Measurements from ENCODE around the gene NDUFA13. TPM values are rescaled to one million over a fixed set of nuclear protein-coding genes. Genes with fewer than 3 reads are reported as not detected.

The NDUFA13 gene
- polyA plus RNA-seq, 1 donor from 2014 or later, result 266 TPM

DNA sequence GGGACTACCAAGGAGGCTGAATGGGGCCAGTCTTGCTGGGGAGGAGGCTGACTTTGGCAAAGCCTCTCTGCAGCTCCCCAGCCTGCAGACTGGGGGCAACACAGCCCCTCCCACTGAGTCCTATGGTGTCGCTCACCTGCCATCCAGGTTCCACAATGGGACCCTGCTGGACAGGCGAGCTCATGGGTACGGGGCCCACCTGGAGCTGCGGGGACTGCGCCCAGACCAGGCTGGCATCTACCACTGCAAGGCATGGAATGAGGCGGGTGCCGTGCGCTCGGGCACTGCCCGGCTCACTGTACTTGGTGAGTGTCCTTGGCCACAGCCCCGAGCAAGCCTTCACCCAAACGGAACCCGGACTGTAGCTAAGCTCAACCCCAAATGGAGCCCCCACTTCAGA is 27.1 kb downstream of the NDUFA13 start:
- H3K36me3 ChIP-seq (ENCODE audit: insufficient read depth, low read length), result no peaks in the 10 kb centered on the region
- H3K79me2 ChIP-seq (replicated peaks; ENCODE audit: insufficient read depth, low read length), result no peaks in the 10 kb centered on the region
- H2AFZ ChIP-seq (ENCODE audit: low read depth, low read length), result no peak overlapping the region
- no peak overlapping the region for H3K4me3 ChIP-seq (ENCODE audit: low read length)
- H3K27me3 ChIP-seq (ENCODE audit: insufficient read depth, low read depth, low read length), result no peaks in the 10 kb centered on the region
- no peaks in the 10 kb centered on the region for H3K9me3 ChIP-seq (ENCODE audit: low read length)
- TF ChIP-seq, protein P1, sequence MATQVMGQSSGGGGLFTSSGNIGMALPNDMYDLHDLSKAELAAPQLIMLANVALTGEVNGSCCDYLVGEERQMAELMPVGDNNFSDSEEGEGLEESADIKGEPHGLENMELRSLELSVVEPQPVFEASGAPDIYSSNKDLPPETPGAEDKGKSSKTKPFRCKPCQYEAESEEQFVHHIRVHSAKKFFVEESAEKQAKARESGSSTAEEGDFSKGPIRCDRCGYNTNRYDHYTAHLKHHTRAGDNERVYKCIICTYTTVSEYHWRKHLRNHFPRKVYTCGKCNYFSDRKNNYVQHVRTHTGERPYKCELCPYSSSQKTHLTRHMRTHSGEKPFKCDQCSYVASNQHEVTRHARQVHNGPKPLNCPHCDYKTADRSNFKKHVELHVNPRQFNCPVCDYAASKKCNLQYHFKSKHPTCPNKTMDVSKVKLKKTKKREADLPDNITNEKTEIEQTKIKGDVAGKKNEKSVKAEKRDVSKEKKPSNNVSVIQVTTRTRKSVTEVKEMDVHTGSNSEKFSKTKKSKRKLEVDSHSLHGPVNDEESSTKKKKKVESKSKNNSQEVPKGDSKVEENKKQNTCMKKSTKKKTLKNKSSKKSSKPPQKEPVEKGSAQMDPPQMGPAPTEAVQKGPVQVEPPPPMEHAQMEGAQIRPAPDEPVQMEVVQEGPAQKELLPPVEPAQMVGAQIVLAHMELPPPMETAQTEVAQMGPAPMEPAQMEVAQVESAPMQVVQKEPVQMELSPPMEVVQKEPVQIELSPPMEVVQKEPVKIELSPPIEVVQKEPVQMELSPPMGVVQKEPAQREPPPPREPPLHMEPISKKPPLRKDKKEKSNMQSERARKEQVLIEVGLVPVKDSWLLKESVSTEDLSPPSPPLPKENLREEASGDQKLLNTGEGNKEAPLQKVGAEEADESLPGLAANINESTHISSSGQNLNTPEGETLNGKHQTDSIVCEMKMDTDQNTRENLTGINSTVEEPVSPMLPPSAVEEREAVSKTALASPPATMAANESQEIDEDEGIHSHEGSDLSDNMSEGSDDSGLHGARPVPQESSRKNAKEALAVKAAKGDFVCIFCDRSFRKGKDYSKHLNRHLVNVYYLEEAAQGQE (IDR thresholded peaks at IDR 0.05; ENCODE audit: borderline replicate concordance), result no peak
- TF ChIP-seq SMC3 (conservative IDR thresholded peaks at IDR 0.05; ENCODE audit: poor library complexity), result no peak
- TF ChIP-seq TAF1 (IDR thresholded peaks at IDR 0.05; ENCODE audit: low read depth), result no peak
- no peak for TF ChIP-seq MXI1 (conservative IDR thresholded peaks at IDR 0.05; ENCODE audit: poor library complexity, severe bottlenecking)
- TF ChIP-seq EP300 (conservative IDR thresholded peaks at IDR 0.05; ENCODE audit: poor library complexity, severe bottlenecking), result no peak
- no peak for TF ChIP-seq POLR2AphosphoS5 (IDR thresholded peaks at IDR 0.05)
- no peak for TF ChIP-seq RAD21 (conservative IDR thresholded peaks at IDR 0.05)
- TF ChIP-seq, protein P2, sequence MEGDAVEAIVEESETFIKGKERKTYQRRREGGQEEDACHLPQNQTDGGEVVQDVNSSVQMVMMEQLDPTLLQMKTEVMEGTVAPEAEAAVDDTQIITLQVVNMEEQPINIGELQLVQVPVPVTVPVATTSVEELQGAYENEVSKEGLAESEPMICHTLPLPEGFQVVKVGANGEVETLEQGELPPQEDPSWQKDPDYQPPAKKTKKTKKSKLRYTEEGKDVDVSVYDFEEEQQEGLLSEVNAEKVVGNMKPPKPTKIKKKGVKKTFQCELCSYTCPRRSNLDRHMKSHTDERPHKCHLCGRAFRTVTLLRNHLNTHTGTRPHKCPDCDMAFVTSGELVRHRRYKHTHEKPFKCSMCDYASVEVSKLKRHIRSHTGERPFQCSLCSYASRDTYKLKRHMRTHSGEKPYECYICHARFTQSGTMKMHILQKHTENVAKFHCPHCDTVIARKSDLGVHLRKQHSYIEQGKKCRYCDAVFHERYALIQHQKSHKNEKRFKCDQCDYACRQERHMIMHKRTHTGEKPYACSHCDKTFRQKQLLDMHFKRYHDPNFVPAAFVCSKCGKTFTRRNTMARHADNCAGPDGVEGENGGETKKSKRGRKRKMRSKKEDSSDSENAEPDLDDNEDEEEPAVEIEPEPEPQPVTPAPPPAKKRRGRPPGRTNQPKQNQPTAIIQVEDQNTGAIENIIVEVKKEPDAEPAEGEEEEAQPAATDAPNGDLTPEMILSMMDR (IDR thresholded peaks at IDR 0.05; ENCODE audit: poor library complexity, severe bottlenecking), result no peak
- no peak for TF ChIP-seq EZH2 (IDR thresholded peaks at IDR 0.05; ENCODE audit: borderline replicate concordance, insufficient read depth, low read length, poor library complexity, severe bottlenecking)
- no peak overlapping the region for H3K4me2 ChIP-seq (ENCODE audit: low read length)
- H3F3A ChIP-seq (ENCODE audit: insufficient read depth, low read length, poor library complexity, severe bottlenecking), result no peaks in the 10 kb centered on the region
- H3K9ac ChIP-seq (ENCODE audit: low read length), result no peak overlapping the region
- no peaks in the 10 kb centered on the region for H3K9me2 ChIP-seq (ENCODE audit: insufficient read depth, low read length)
- H4K20me1 ChIP-seq (ENCODE audit: insufficient read depth), result no peaks in the 10 kb centered on the region
- no peak overlapping the region for H3K27ac ChIP-seq (ENCODE audit: low read length)

DNA sequence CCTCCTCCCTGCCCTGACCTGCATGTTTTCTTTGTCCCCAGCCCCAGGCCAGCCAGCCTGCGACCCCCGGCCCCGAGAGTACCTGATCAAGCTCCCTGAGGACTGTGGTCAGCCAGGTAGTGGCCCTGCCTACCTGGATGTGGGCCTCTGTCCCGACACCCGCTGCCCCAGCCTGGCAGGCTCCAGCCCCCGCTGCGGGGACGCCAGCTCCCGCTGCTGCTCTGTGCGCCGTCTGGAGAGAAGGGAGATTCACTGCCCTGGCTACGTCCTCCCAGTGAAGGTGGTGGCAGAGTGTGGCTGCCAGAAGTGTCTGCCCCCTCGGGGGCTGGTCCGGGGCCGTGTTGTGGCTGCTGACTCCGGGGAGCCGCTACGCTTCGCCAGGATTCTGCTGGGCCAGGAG is 27.6 kb downstream of the NDUFA13 start:
- Histone ChIP-seq H3K9me3 (ENCODE audit: low read length) (no peaks in the 10 kb centered on the region), H2AFZ (ENCODE audit: low read depth, low read length) (no peak overlapping the region), H3K36me3 (ENCODE audit: insufficient read depth, low read length) (no peaks in the 10 kb centered on the region), H3K9ac (ENCODE audit: low read length) (no peak overlapping the region), H4K20me1 (ENCODE audit: insufficient read depth) (no peaks in the 10 kb centered on the region), H3K4me2 (ENCODE audit: low read length) (no peak overlapping the region), H3K27me3 (ENCODE audit: insufficient read depth, low read depth, low read length) (no peaks in the 10 kb centered on the region), H3F3A (ENCODE audit: insufficient read depth, low read length, poor library complexity, severe bottlenecking) (no peaks in the 10 kb centered on the region), H3K27ac (ENCODE audit: low read length) (no peak overlapping the region), H3K4me3 (ENCODE audit: low read length) (no peak overlapping the region), H3K9me2 (ENCODE audit: insufficient read depth, low read length) (no peaks in the 10 kb centered on the region), H3K79me2 (replicated peaks; ENCODE audit: insufficient read depth, low read length) (no peaks in the 10 kb centered on the region)
- TF ChIP-seq EP300 (conservative IDR thresholded peaks at IDR 0.05; ENCODE audit: poor library complexity, severe bottlenecking), result no peak
- no peak for TF ChIP-seq TAF1 (IDR thresholded peaks at IDR 0.05; ENCODE audit: low read depth)
- TF ChIP-seq RAD21 (conservative IDR thresholded peaks at IDR 0.05), result no peak
- no peak for TF ChIP-seq EZH2 (IDR thresholded peaks at IDR 0.05; ENCODE audit: borderline replicate concordance, insufficient read depth, low read length, poor library complexity, severe bottlenecking)
- TF ChIP-seq, protein P1 (IDR thresholded peaks at IDR 0.05; ENCODE audit: borderline replicate concordance), result no peak
- TF ChIP-seq, protein P2 (IDR thresholded peaks at IDR 0.05; ENCODE audit: poor library complexity, severe bottlenecking), result no peak
- TF ChIP-seq POLR2AphosphoS5 (IDR thresholded peaks at IDR 0.05), result no peak
- no peak for TF ChIP-seq SMC3 (conservative IDR thresholded peaks at IDR 0.05; ENCODE audit: poor library complexity)
